Keratinocyte (primary cell): ENCODE measurements around the gene PARD3B. TPM values are rescaled to one million over a fixed set of nuclear protein-coding genes. Genes with fewer than 3 reads are reported as not detected.

ENCODE experiments used
- DNase-seq: peaks from one replicate; pipeline ENCODE4 v3.0.0-alpha.2; 2011; ENCODE audit warnings: low read depth, missing footprints, low spot score
- FAIRE-seq: peaks from 2 replicates; lab custom pipeline; 2011; peaks lifted over from hg19 to GRCh38; lab: Jason Lieb, UNC
- H2AFZ ChIP-seq: 2 replicates; pipeline ENCODE4 v1.6.0; 2012; ENCODE audit warnings: low read length, control low read depth, inconsistent platforms; ENCODE audit not compliant: control insufficient read depth
- H3K27ac ChIP-seq: 2 replicates; pipeline ENCODE4 v1.5.1; 2011; ENCODE audit warnings: low read length; ENCODE audit not compliant: control insufficient read depth, insufficient read depth
- H3K27me3 ChIP-seq: 3 replicates; pipeline ENCODE4 v1.6.0; 2011; ENCODE audit warnings: low read length; ENCODE audit not compliant: control insufficient read depth, insufficient read depth; ENCODE audit errors: extremely low read depth
- H3K36me3 ChIP-seq, 2 experiments: 2 replicates in 1 of 2; 3 replicates in 1 of 2; pipeline ENCODE4 v1.5.1; 2011; ENCODE audit warnings: low read length in 2 of 2, mild to moderate bottlenecking in 1 of 2; ENCODE audit not compliant: control insufficient read depth in 2 of 2, insufficient read depth in 2 of 2; ENCODE audit errors: extremely low read depth in 1 of 2
- H3K4me1 ChIP-seq: 3 replicates; pipeline ENCODE4 v1.5.1; 2011; ENCODE audit warnings: low read length; ENCODE audit not compliant: control insufficient read depth, insufficient read depth; ENCODE audit errors: extremely low read depth
- H3K4me2 ChIP-seq: 3 replicates; pipeline ENCODE4 v1.6.0; 2011; ENCODE audit warnings: low read depth, low read length; ENCODE audit not compliant: control insufficient read depth, insufficient read depth; ENCODE audit errors: extremely low read depth
- H3K4me3 ChIP-seq, 3 experiments: fragments of 200-600 bp in 1 of 3; sonication (generic) in 1 of 3; 2 replicates in 2 of 3; 3 replicates in 1 of 3; pipeline ENCODE4 v1.5.1; 2011 to 2016; ENCODE audit warnings: low read length in 3 of 3, mild to moderate bottlenecking in 3 of 3, control low read depth in 2 of 3, inconsistent platforms in 1 of 3, low read depth in 1 of 3, mixed read lengths in 1 of 3, mixed run types in 1 of 3, moderate library complexity in 1 of 3; ENCODE audit not compliant: control insufficient read depth in 2 of 3, insufficient read depth in 2 of 3; ENCODE audit errors: extremely low read depth in 1 of 3
- H3K79me2 ChIP-seq: 2 replicates; pipeline ENCODE4 v1.6.0; 2012; ENCODE audit warnings: low read length; ENCODE audit not compliant: control insufficient read depth, insufficient read depth
- H3K9ac ChIP-seq: 3 replicates; pipeline ENCODE4 v1.6.0; 2011; ENCODE audit warnings: low read length; ENCODE audit not compliant: control insufficient read depth, insufficient read depth; ENCODE audit errors: extremely low read depth
- H3K9me1 ChIP-seq: 3 replicates; pipeline ENCODE4 v1.6.0; 2011; ENCODE audit warnings: low read length; ENCODE audit not compliant: control insufficient read depth, insufficient read depth; ENCODE audit errors: extremely low read depth
- H3K9me3 ChIP-seq: 2 replicates; pipeline ENCODE4 v1.5.1; 2012; ENCODE audit warnings: low read depth, low read length; ENCODE audit not compliant: control insufficient read depth
- H4K20me1 ChIP-seq: 3 replicates; pipeline ENCODE4 v1.6.0; 2011; ENCODE audit warnings: low read length; ENCODE audit not compliant: control insufficient read depth, insufficient read depth; ENCODE audit errors: extremely low read depth
- EZH2 ChIP-seq: IDR thresholded peaks from one replicate; pipeline ENCODE4 v1.6.1; 2012; ENCODE audit warnings: inconsistent platforms, mild to moderate bottlenecking, low read length, moderate library complexity
- dilution Hi-C: fragments of 300-500 bp; cut with MboI; formaldehyde crosslinking; loops from one replicate; pipeline ENCODE4 v1.7.0; 2020; ENCODE audit warnings: low sequenced_read_pairs; ENCODE audit not compliant: extremely low pct_ligation_motif_present
- polyA plus RNA-seq, 5 experiments: library from polyadenylated mRNA; depleted of rRNA in 3 of 5; stranded (reverse) in 3 of 5; stranded (forward) in 1 of 5; unstranded in 1 of 5; fragments of >200 nt; gene quantifications; 1 replicate in 1 of 5; 2 replicates in 3 of 5; 3 replicates in 1 of 5; pipeline versions ENCODE4 v1.2.1 to v1.2.3, GENCODE V29; 2011 to 2012; ENCODE audit warnings: missing spikeins in 2 of 5, low read depth in 1 of 5, low replicate concordance in 1 of 5
- TF ChIP-seq, protein P1 (sequence below), 3 experiments: IDR thresholded peaks in 1 of 3; conservative IDR thresholded peaks in 1 of 3; optimal IDR thresholded peaks in 1 of 3; 2 replicates in 2 of 3; 3 replicates in 1 of 3; pipeline versions ENCODE3 to v1.5.1; 2011; ENCODE audit warnings: low read length in 3 of 3, mild to moderate bottlenecking in 3 of 3, moderate library complexity in 2 of 3, control low read depth in 1 of 3, inconsistent platforms in 1 of 3; ENCODE audit not compliant: insufficient read depth in 2 of 3; ENCODE audit errors: extremely low read depth in 1 of 3

Gene PARD3B
- polyA plus RNA-seq, 1 donor (not counting 4 experiments of a cell fraction or from before 2014, with no cell fraction given), result 1.2 TPM

DNA sequence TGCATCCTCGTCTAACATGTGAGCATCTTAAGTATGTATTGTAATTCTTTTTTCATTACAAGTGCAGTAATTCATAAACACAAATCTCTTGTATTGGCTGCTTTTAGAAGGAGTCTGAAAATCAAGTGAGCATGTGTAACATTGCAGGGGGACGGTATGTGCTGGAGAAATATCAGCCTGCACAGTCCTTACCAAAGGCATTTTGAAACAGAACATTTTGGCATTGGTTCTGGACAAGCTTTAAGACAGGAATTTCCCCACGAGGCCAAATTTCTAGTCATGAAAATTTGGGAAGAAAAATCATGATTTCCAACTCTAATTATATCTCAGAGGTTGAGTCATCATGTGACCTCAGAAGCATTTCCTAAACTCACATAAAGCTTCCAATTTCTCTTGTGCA, 1112.3 kb downstream of the PARD3B start:
- dilution Hi-C loops, result no loop called here
- no peak overlapping the region for H3K27ac ChIP-seq
- DNase-seq (no peak), FAIRE-seq (no peak)
- H4K20me1 ChIP-seq, result no peaks in the 10 kb centered on the region
- H3K9me1 ChIP-seq, result no peaks in the 10 kb centered on the region
- no peaks in the 10 kb centered on the region for H3K9me3 ChIP-seq
- TF ChIP-seq, protein P1, sequence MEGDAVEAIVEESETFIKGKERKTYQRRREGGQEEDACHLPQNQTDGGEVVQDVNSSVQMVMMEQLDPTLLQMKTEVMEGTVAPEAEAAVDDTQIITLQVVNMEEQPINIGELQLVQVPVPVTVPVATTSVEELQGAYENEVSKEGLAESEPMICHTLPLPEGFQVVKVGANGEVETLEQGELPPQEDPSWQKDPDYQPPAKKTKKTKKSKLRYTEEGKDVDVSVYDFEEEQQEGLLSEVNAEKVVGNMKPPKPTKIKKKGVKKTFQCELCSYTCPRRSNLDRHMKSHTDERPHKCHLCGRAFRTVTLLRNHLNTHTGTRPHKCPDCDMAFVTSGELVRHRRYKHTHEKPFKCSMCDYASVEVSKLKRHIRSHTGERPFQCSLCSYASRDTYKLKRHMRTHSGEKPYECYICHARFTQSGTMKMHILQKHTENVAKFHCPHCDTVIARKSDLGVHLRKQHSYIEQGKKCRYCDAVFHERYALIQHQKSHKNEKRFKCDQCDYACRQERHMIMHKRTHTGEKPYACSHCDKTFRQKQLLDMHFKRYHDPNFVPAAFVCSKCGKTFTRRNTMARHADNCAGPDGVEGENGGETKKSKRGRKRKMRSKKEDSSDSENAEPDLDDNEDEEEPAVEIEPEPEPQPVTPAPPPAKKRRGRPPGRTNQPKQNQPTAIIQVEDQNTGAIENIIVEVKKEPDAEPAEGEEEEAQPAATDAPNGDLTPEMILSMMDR (optimal IDR thresholded peaks at IDR 0.05 in 1 of 3, IDR thresholded peaks at IDR 0.05 in 1 of 3, conservative IDR thresholded peaks at IDR 0.05 in 1 of 3; ENCODE audit: extremely low read depth in 1 of 3, insufficient read depth in 2 of 3, low read length in 3 of 3), result no peak
- TF ChIP-seq EZH2, result no peak
- H3K27me3 ChIP-seq, result no peaks in the 10 kb centered on the region
- H3K9ac ChIP-seq, result no peak overlapping the region
- no peak overlapping the region for H3K4me2 ChIP-seq
- no peak overlapping the region for H3K4me3 ChIP-seq
- H2AFZ ChIP-seq, result no peak overlapping the region
- H3K36me3 ChIP-seq, result no peaks in the 10 kb centered on the region
- H3K79me2 ChIP-seq, result no peaks in the 10 kb centered on the region
- H3K4me1 ChIP-seq, result peaks cover 27% of the 10 kb centered on the region

DNA sequence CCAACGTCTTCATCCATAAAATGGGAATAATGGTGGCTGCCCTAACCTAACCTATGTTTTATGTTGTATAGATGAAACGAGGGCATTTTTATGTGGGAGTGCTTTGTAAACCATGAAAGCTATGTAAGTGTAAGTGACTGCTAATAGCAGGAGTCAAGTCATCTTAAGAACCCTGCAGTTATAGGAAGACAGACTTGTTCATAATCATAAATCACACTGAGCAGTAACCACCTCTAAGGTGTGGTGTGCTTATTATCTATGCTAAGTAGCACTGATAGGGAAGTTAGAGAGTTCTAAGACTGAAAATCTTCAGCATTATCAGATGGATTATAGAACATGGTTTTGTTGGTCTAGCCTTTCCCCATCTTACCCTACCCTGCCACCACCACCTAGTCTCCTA, 1112.8 kb downstream of the PARD3B start:
- no peak overlapping the region for H2AFZ ChIP-seq
- H3K27me3 ChIP-seq, result no peaks in the 10 kb centered on the region
- no peak overlapping the region for H3K27ac ChIP-seq
- no peaks in the 10 kb centered on the region for H3K9me1 ChIP-seq
- H3K4me1 ChIP-seq, result peaks cover 27% of the 10 kb centered on the region
- H3K9me3 ChIP-seq, result no peaks in the 10 kb centered on the region
- TF ChIP-seq EZH2, result no peak
- TF ChIP-seq, protein P1 (optimal IDR thresholded peaks at IDR 0.05 in 1 of 3, IDR thresholded peaks at IDR 0.05 in 1 of 3, conservative IDR thresholded peaks at IDR 0.05 in 1 of 3; ENCODE audit: extremely low read depth in 1 of 3, insufficient read depth in 2 of 3, low read length in 3 of 3), result no peak
- DNase-seq, result no peak
- H3K9ac ChIP-seq, result no peak overlapping the region
- no peak overlapping the region for H3K4me2 ChIP-seq
- dilution Hi-C loops, result no loop called here
- H4K20me1 ChIP-seq, result no peaks in the 10 kb centered on the region
- no peak for FAIRE-seq
- H3K4me3 ChIP-seq, result no peak overlapping the region
- no peaks in the 10 kb centered on the region for H3K79me2 ChIP-seq
- H3K36me3 ChIP-seq, result no peaks in the 10 kb centered on the region
